ENCODE data around the gene ERICH2.

ERICH2 gene

GRCh38 chr2:170827841-170828532, 57.8 kb downstream of the ERICH2 start:
- TF ChIP-seq, protein P1, sequence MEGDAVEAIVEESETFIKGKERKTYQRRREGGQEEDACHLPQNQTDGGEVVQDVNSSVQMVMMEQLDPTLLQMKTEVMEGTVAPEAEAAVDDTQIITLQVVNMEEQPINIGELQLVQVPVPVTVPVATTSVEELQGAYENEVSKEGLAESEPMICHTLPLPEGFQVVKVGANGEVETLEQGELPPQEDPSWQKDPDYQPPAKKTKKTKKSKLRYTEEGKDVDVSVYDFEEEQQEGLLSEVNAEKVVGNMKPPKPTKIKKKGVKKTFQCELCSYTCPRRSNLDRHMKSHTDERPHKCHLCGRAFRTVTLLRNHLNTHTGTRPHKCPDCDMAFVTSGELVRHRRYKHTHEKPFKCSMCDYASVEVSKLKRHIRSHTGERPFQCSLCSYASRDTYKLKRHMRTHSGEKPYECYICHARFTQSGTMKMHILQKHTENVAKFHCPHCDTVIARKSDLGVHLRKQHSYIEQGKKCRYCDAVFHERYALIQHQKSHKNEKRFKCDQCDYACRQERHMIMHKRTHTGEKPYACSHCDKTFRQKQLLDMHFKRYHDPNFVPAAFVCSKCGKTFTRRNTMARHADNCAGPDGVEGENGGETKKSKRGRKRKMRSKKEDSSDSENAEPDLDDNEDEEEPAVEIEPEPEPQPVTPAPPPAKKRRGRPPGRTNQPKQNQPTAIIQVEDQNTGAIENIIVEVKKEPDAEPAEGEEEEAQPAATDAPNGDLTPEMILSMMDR (IDR thresholded peaks at IDR 0.05; ENCODE audit: insufficient read depth, low read depth, low read length, missing control alignments): no peak
- no peak overlapping the region for H3K4me3 ChIP-seq (ENCODE audit: low read depth, low read length)
- no peak for DNase-seq (ENCODE audit: low read depth)

GRCh38 chr2:170828533-170828916, 58.3 kb downstream of the ERICH2 start:
- no peak overlapping the region for H3K4me3 ChIP-seq (ENCODE audit: low read depth, low read length)
- TF ChIP-seq, protein P1 (IDR thresholded peaks at IDR 0.05; ENCODE audit: insufficient read depth, low read depth, low read length, missing control alignments): no peak
- no peak for DNase-seq (ENCODE audit: low read depth)

DNA sequence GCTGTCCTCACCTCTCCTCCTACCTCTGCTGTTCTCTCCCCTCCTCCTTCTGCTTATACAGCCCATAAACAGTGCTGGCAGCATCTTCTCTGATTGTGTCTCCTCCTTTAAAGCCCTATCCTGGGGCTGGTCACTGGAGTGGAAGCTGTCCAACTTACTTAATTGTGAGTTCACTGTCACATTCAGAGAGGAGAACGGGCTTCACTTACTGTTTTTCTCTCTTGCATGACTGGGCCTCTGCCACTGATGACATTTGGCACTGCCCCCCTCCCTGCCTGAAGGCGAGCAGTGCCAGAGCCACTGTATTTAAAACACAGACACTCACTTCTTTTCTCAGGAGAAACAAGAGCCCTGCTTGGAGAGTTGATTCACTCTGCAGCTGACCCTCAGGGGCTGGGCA, 58.9 kb downstream of the ERICH2 start:
- DNase-seq (ENCODE audit: low read depth): no peak
- TF ChIP-seq, protein P1 (IDR thresholded peaks at IDR 0.05; ENCODE audit: insufficient read depth, low read depth, low read length, missing control alignments): no peak
- no peak overlapping the region for H3K4me3 ChIP-seq (ENCODE audit: low read depth, low read length)

GRCh38 chr2:170830166-170830565, 60.0 kb downstream of the ERICH2 start:
- DNase-seq (ENCODE audit: low read depth): no peak
- no peak overlapping the region for H3K4me3 ChIP-seq (ENCODE audit: low read depth, low read length)
- TF ChIP-seq, protein P1 (IDR thresholded peaks at IDR 0.05; ENCODE audit: insufficient read depth, low read depth, low read length, missing control alignments): no peak

GRCh38 chr2:170831115-170831514, 60.9 kb downstream of the ERICH2 start:
- TF ChIP-seq, protein P1 (IDR thresholded peaks at IDR 0.05; ENCODE audit: insufficient read depth, low read depth, low read length, missing control alignments): no peak
- no peak for DNase-seq (ENCODE audit: low read depth)
- no peak overlapping the region for H3K4me3 ChIP-seq (ENCODE audit: low read depth, low read length)

GRCh38 chr2:170836027-170836426, 65.8 kb downstream of the ERICH2 start:
- no peak overlapping the region for H3K4me3 ChIP-seq (ENCODE audit: low read depth, low read length)
- DNase-seq (ENCODE audit: low read depth): no peak
- TF ChIP-seq, protein P1 (IDR thresholded peaks at IDR 0.05; ENCODE audit: insufficient read depth, low read depth, low read length, missing control alignments): no peak

GRCh38 chr2:170840717-170841210, 70.6 kb downstream of the ERICH2 start:
- TF ChIP-seq, protein P1 (IDR thresholded peaks at IDR 0.05; ENCODE audit: insufficient read depth, low read depth, low read length, missing control alignments): no peak
- no peak overlapping the region for H3K4me3 ChIP-seq (ENCODE audit: low read depth, low read length)
- DNase-seq (ENCODE audit: low read depth): no peak

All from GM12865 (cell line).